H1 (cell line): ENCODE results near the gene C12orf56. TPM values are rescaled to one million over a fixed set of nuclear protein-coding genes. Genes with fewer than 3 reads are reported as not detected.

ENCODE experiments used
- CHD1 ChIP-seq: IDR thresholded peaks from 2 replicates; pipeline ENCODE4 v1.6.1; 2012; ENCODE audit warnings: low read depth, low read length, improper control_type of control experiment
- CREB1 ChIP-seq: IDR thresholded peaks from 2 replicates; pipeline ENCODE4 v1.6.1; 2012; ENCODE audit warnings: inconsistent platforms
- KDM5A ChIP-seq: fragments of 200-600 bp; IDR thresholded peaks from 2 replicates; pipeline ENCODE4 v1.7.1; 2012; ENCODE audit warnings: mild to moderate bottlenecking, low read length, inconsistent platforms, mixed read lengths
- SP2 ChIP-seq: IDR thresholded peaks from 2 replicates; pipeline ENCODE4 v1.6.1; 2012; ENCODE audit warnings: mild to moderate bottlenecking, low read length, inconsistent platforms
- TAF1 ChIP-seq: IDR thresholded peaks from 2 replicates; pipeline ENCODE4 v1.6.1; 2011; ENCODE audit warnings: mild to moderate bottlenecking, low read depth, low read length
- ZNF274 ChIP-seq: IDR thresholded peaks from 2 replicates; pipeline ENCODE4 v1.7.0; 2012; ENCODE audit warnings: low read length, borderline replicate concordance; ENCODE audit errors: extremely low read depth
- polyA plus RNA-seq, 7 experiments: library from polyadenylated mRNA; depleted of rRNA in 3 of 7; stranded (reverse) in 5 of 7; unstranded in 2 of 7; fragments of >200 nt in 5 of 7; fragments of 200-250 nt in 2 of 7; gene quantifications; 1 replicate in 5 of 7; 2 replicates in 1 of 7; 4 replicates in 1 of 7; pipeline versions ENCODE4 v1.2.1 to v1.2.3, GENCODE V29; 2011 to 2013; ENCODE audit warnings: missing spikeins in 2 of 7, mixed read lengths in 2 of 7
- total RNA-seq: library from RNA; stranded (reverse); fragmentation: NEBNext Ultra II Directional; extraction: Animal tissue kit (Norgen Biotek cat#: 25700); gene quantifications from 2 replicates; pipeline ENCODE4 v1.2.1, GENCODE V29; 2021

C12orf56 gene
- total and polyA plus RNA-seq, 2 of the 8 experiments (the other 6 are each of a cell fraction or from before 2014, with no cell fraction given) = 1.1 to 2.9 TPM

DNA sequence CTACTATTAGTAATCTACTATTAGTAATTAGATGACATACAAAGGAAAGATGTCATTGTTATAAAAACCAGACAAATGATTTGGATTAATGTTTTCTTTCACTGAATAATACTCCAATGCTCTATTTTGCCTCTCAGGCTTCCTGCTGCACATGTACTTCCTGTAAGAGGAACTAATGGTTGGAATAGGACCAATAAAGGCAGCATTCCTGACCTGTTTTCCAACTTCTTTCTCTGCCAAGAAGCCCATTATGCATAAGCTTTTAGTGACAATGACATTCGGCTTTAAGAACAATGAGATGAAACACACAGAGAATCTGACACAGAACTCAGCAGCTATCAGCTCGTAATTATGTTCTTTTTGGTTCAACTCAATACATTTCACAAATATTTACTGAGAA, 5.2 kb upstream of the C12orf56 start (continued):
- TF ChIP-seq KDM5A (no peak), CHD1 (no peak), ZNF274 (no peak), SP2 (no peak), CREB1 (no peak), TAF1 (no peak)
